ENCODE measurements around the gene SND1. TPM values are rescaled to one million over a fixed set of nuclear protein-coding genes. Genes with fewer than 3 reads are reported as not detected.

Gene SND1
- total and polyA plus RNA-seq, 10 of the 15 experiments (the other 5 are each of a cell fraction or from before 2014, with no cell fraction given) = 52.4 to 270 (median 146) TPM

DNA sequence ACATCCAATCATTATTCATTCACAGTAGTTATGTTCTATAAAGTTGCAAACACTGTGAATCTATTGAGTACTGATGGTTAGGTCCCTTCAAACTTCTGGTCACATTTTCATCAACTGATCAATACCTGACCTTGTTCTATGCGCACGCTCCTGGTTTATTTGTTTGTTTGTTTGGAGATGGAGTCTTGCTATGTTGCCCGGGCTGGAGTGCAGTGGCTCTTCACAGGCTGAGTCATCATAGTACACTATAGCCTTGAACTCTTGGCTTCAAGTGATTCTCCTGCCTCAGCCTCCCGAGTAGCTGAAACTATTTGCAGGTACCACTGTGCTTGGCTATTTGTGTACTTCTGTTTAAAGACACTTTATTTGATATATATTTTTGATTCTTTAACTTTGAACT, 19.3 kb downstream of the SND1 start:
- intact Hi-C loops (cut with micrococcal nuclease; ENCODE audit: unreplicated experiment) = no loop called here
- ChIA-PET CTCF (no interaction called here), POLR2A (interaction anchor here (0.5 kb wide), 1 partner anchor 1681 kb away, joined by 3 read pairs; no protein-coding TSS in a partner anchor), SMC1A (ENCODE audit: uncharacterized antibody, unreplicated experiment) (interaction anchor here (0.5 kb wide), 1 partner anchor 376 kb away, joined by 3 read pairs; no protein-coding TSS in a partner anchor), RAD21 (ENCODE audit: unreplicated experiment) (no interaction called here)
- no peaks in the 10 kb centered on the region for H3K4me1 ChIP-seq (ENCODE audit: control insufficient read depth, insufficient read depth, low read length)
- H3K4me2 ChIP-seq (ENCODE audit: control insufficient read depth, insufficient read depth) = no peak overlapping the region
- H2AFZ ChIP-seq (ENCODE audit: control insufficient read depth, low read depth, low read length) = no peak overlapping the region
- no peak for ATAC-seq
- BruUV-seq (replicated peaks) = no TSS peak
- H3K36me3 ChIP-seq (ENCODE audit: control insufficient read depth in 2 of 2, insufficient read depth in 2 of 2, low read length in 1 of 2) = peaks cover 9 to 22% of the 10 kb centered on the region in 2 experiments; a peak in 3 of 4 replicates
- no peak overlapping the region for H3K9ac ChIP-seq (ENCODE audit: control insufficient read depth, insufficient read depth, low read length)
- in situ Hi-C loops (cut with MboI) = no loop called here
- DNase-seq (ENCODE audit: low read depth, low spot score) = no peak
- no peak overlapping the region for H3K27ac ChIP-seq (ENCODE audit: control insufficient read depth, insufficient read depth)
- TF ChIP-seq SUPT20H (IDR thresholded peaks at IDR 0.05; ENCODE audit: borderline replicate concordance, control insufficient read depth, low read depth, low read length) (no peak), KDM1A (IDR thresholded peaks at IDR 0.05; ENCODE audit: borderline replicate concordance) (no peak)
- TF ChIP-seq, protein P1, sequence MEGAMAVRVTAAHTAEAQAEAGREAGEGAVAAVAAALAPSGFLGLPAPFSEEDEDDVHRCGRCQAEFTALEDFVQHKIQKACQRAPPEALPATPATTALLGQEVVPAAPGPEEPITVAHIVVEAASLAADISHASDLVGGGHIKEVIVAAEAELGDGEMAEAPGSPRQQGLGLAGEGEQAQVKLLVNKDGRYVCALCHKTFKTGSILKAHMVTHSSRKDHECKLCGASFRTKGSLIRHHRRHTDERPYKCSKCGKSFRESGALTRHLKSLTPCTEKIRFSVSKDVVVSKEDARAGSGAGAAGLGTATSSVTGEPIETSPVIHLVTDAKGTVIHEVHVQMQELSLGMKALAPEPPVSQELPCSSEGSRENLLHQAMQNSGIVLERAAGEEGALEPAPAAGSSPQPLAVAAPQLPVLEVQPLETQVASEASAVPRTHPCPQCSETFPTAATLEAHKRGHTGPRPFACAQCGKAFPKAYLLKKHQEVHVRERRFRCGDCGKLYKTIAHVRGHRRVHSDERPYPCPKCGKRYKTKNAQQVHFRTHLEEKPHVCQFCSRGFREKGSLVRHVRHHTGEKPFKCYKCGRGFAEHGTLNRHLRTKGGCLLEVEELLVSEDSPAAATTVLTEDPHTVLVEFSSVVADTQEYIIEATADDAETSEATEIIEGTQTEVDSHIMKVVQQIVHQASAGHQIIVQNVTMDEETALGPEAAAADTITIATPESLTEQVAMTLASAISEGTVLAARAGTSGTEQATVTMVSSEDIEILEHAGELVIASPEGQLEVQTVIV (IDR thresholded peaks at IDR 0.05; ENCODE audit: borderline replicate concordance, partially characterized antibody) = no peak
- 0 out of 3 replicates have a peak, but pooled peaks cover 2% of the 10 kb centered on the region for H3K9me3 ChIP-seq (replicated peaks; ENCODE audit: control insufficient read depth, insufficient read depth, low read length)
- peaks cover 3% of the 10 kb centered on the region; the same call in 1 of the 2 replicates for H4K20me1 ChIP-seq (ENCODE audit: control insufficient read depth, insufficient read depth)
- FAIRE-seq = no peak
- H3K4me3 ChIP-seq = no peak overlapping the region
- H3K27me3 ChIP-seq (replicated peaks in 1 of 2; ENCODE audit: control insufficient read depth in 2 of 2, insufficient read depth in 2 of 2, low read length in 1 of 2) = no peaks in the 10 kb centered on the region
- 84% methylated on average over 4 of the region's 4 CpGs for WGBS (ENCODE audit: insufficient coverage, insufficient replicate concordance, low lambda C conversion rate, missing lambda C conversion rate)
- H3K79me2 ChIP-seq (ENCODE audit: control insufficient read depth, insufficient read depth, low read length) = peaks cover 79% of the 10 kb centered on the region

Data from GM12878 (cell line).